ENCODE results near the gene ARHGEF1. TPM values are rescaled to one million over a fixed set of nuclear protein-coding genes. Genes with fewer than 3 reads are reported as not detected.

ARHGEF1 gene
- total RNA-seq, 1 experiment from 2014 or later = 106 TPM

GRCh38 chr19:41892173-41892902 is 9.4 kb downstream of the ARHGEF1 start:
- Mint-ChIP-seq H3K4me3 (ENCODE audit: unreplicated experiment) (no peak overlapping the region), H3K27ac (ENCODE audit: low read depth, unreplicated experiment) (no peak overlapping the region), H3K36me3 (ENCODE audit: insufficient read depth, unreplicated experiment) (peaks cover 33% of the 10 kb centered on the region), H3K9me3 (ENCODE audit: unreplicated experiment) (no peaks in the 10 kb centered on the region), H3K4me1 (ENCODE audit: insufficient read depth, unreplicated experiment) (peaks cover 10% of the 10 kb centered on the region), H3K27me3 (ENCODE audit: insufficient read depth, unreplicated experiment) (no peaks in the 10 kb centered on the region)
- no peak for DNase-seq (ENCODE audit: unreplicated experiment)
- no TSS peak for BruUV-seq (replicated peaks)
- ChIA-PET CTCF (no interaction called here), POLR2A (interaction anchor here (1.3 kb wide), 1 partner anchor 34 kb away, joined by 3 read pairs; no protein-coding TSS in a partner anchor)
- TF ChIP-seq, protein P1, sequence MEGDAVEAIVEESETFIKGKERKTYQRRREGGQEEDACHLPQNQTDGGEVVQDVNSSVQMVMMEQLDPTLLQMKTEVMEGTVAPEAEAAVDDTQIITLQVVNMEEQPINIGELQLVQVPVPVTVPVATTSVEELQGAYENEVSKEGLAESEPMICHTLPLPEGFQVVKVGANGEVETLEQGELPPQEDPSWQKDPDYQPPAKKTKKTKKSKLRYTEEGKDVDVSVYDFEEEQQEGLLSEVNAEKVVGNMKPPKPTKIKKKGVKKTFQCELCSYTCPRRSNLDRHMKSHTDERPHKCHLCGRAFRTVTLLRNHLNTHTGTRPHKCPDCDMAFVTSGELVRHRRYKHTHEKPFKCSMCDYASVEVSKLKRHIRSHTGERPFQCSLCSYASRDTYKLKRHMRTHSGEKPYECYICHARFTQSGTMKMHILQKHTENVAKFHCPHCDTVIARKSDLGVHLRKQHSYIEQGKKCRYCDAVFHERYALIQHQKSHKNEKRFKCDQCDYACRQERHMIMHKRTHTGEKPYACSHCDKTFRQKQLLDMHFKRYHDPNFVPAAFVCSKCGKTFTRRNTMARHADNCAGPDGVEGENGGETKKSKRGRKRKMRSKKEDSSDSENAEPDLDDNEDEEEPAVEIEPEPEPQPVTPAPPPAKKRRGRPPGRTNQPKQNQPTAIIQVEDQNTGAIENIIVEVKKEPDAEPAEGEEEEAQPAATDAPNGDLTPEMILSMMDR (IDR thresholded peaks at IDR 0.05; ENCODE audit: unreplicated experiment) = no peak
- intact Hi-C loops (cut with micrococcal nuclease) = no loop called here

GRCh38 chr19:41893899-41894298 is 10.9 kb downstream of the ARHGEF1 start:
- H3K4me1 Mint-ChIP-seq (ENCODE audit: insufficient read depth, unreplicated experiment) = no peaks in the 10 kb centered on the region
- H3K27me3 Mint-ChIP-seq (ENCODE audit: insufficient read depth, unreplicated experiment) = no peaks in the 10 kb centered on the region
- ChIA-PET POLR2A (no interaction called here), CTCF (no interaction called here)
- H3K27ac Mint-ChIP-seq (ENCODE audit: low read depth, unreplicated experiment) = no peak overlapping the region
- no peaks in the 10 kb centered on the region for H3K9me3 Mint-ChIP-seq (ENCODE audit: unreplicated experiment)
- peaks cover 40% of the 10 kb centered on the region for H3K36me3 Mint-ChIP-seq (ENCODE audit: insufficient read depth, unreplicated experiment)
- TF ChIP-seq, protein P1 (IDR thresholded peaks at IDR 0.05; ENCODE audit: unreplicated experiment) = no peak
- no peak for DNase-seq (ENCODE audit: unreplicated experiment)
- H3K4me3 Mint-ChIP-seq (ENCODE audit: unreplicated experiment) = no peak overlapping the region
- no TSS peak for BruUV-seq (replicated peaks)
- intact Hi-C loops (cut with micrococcal nuclease) = no loop called here

DNA sequence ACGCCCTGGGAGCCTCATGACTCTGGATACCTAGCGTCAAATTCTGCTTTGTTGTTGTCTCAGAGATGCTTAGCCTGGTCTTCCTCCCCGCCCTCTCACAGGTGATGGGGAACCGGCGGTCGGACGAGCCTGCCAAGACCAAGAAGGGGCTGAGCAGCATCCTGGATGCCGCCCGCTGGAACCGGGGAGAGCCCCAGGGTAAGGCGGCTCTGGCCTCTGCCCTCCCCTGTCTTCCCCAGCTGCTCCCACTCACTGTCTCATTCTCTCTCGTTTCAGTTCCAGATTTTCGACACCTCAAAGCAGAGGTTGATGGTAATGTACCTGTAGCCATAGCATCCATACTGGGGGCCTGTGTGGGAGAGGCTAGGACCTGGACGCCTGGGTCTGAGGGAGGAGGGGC is 11.4 kb downstream of the ARHGEF1 start:
- no peak for DNase-seq (ENCODE audit: unreplicated experiment)
- H3K4me1 Mint-ChIP-seq (ENCODE audit: insufficient read depth, unreplicated experiment) = no peaks in the 10 kb centered on the region
- H3K36me3 Mint-ChIP-seq (ENCODE audit: insufficient read depth, unreplicated experiment) = peaks cover 40% of the 10 kb centered on the region
- ChIA-PET CTCF (interaction anchor here (0.6 kb wide), 1 partner anchor 143 kb away, joined by 3 read pairs; no protein-coding TSS in a partner anchor), POLR2A (interaction anchor here (0.6 kb wide), 1 partner anchor 438 kb away, joined by 4 read pairs; no protein-coding TSS in a partner anchor)
- TF ChIP-seq, protein P1 (IDR thresholded peaks at IDR 0.05; ENCODE audit: unreplicated experiment) = no peak
- no peak overlapping the region for H3K27ac Mint-ChIP-seq (ENCODE audit: low read depth, unreplicated experiment)
- no peak overlapping the region for H3K4me3 Mint-ChIP-seq (ENCODE audit: unreplicated experiment)
- no TSS peak for BruUV-seq (replicated peaks)
- no peaks in the 10 kb centered on the region for H3K9me3 Mint-ChIP-seq (ENCODE audit: unreplicated experiment)
- H3K27me3 Mint-ChIP-seq (ENCODE audit: insufficient read depth, unreplicated experiment) = no peaks in the 10 kb centered on the region
- intact Hi-C loops (cut with micrococcal nuclease) = no loop called here

DNA sequence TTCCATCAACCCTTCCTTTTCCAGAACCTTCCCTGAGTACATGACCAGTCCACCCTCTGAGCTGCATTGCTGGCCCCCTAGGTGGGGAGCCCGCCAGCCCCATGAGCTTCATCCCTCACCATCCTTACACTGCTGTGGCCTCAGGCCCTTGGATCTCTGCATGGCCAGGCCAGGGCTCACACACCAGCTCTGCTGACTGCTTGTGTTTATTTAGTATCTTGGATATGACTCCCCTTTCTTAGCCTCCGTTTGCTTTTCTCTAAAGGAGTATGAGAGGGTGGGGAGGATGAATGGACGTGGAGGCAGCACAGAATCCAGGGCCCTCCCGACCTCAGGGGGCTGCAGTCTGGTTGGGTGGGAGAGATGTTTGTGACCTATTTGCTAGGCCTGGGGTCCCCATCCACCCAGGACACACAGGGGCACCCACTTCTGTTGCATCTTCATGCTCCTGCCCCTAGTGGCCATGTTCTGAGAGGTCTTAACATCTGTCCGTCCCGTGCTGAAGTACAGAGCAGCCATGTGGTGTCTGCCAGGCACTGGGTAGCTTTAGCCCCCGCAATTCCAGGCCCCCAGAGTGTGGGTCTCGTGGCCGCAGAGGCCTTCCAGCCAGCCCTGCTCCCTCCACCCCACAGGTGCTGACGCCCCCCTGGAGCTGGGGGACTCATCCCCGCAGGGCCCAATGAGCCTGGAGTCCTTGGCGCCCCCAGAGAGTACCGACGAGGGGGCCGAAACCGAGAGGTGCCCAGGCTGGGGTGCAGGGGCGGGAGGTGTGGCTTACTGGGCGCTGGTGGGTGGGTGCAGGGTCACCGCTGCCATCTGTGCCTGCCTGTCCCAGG is 13.0 kb downstream of the ARHGEF1 start:
- Mint-ChIP-seq H3K27ac (ENCODE audit: low read depth, unreplicated experiment) (peak overlapping the region; percentile 20), H3K27me3 (ENCODE audit: insufficient read depth, unreplicated experiment) (no peaks in the 10 kb centered on the region), H3K36me3 (ENCODE audit: insufficient read depth, unreplicated experiment) (peaks cover 48% of the 10 kb centered on the region), H3K4me1 (ENCODE audit: insufficient read depth, unreplicated experiment) (no peaks in the 10 kb centered on the region), H3K4me3 (ENCODE audit: unreplicated experiment) (no peak overlapping the region), H3K9me3 (ENCODE audit: unreplicated experiment) (no peaks in the 10 kb centered on the region)
- BruUV-seq (replicated peaks) = no TSS peak
- ChIA-PET POLR2A (interaction anchor here (1.0 kb wide), 1 partner anchor 9 kb away, joined by 4 read pairs; no protein-coding TSS in a partner anchor), CTCF (interaction anchor here (0.6 to 1.1 kb wide), 4 partner anchors 10 to 284 kb away, joined by 3 to 4 read pairs (median 4); no protein-coding TSS in a partner anchor)
- no peak for DNase-seq (ENCODE audit: unreplicated experiment)
- intact Hi-C loops (cut with micrococcal nuclease) = loop anchor here (2.0 kb wide), 1 partner anchor 27 kb away; no protein-coding TSS in a partner anchor
- TF ChIP-seq, protein P1 (IDR thresholded peaks at IDR 0.05; ENCODE audit: unreplicated experiment) = peak; percentile 12

Data from MCF 10A (cell line).